BE2C (cell line): ENCODE data around the gene AQP4.

ENCODE experiments used
- DNase-seq: peaks from one replicate; pipeline ENCODE4 v3.0.0-alpha.2; 2020
- H3K27me3 ChIP-seq: fragments of 250-450 bp; sonication (Bioruptor Pico); 2 replicates; pipeline ENCODE4 v1.5.1; 2020; ENCODE audit warnings: mild to moderate bottlenecking
- H3K36me3 ChIP-seq: fragments of 250-450 bp; sonication (Bioruptor Pico); 2 replicates; pipeline ENCODE4 v1.5.1; 2020; ENCODE audit warnings: mild to moderate bottlenecking
- H3K4me1 ChIP-seq: fragments of 250-450 bp; sonication (Bioruptor Pico); 2 replicates; pipeline ENCODE4 v1.5.1; 2020
- H3K4me3 ChIP-seq: 2 replicates; pipeline ENCODE4 v1.5.1; 2011; ENCODE audit warnings: low read depth, low read length
- H3K9me3 ChIP-seq: fragments of 250-450 bp; sonication (Bioruptor Pico); 2 replicates; pipeline ENCODE4 v1.5.1; 2020
- CTCF ChIP-seq: IDR thresholded peaks from 2 replicates; pipeline ENCODE4 v1.5.1; 2012; ENCODE audit warnings: mild to moderate bottlenecking, low read depth, low read length

The AQP4 gene

GRCh38 chr18:26894426-26894825 lies 28.9 kb upstream of the AQP4 start:
- Histone ChIP-seq H3K36me3 (no peaks in the 10 kb centered on the region), H3K4me1 (no peaks in the 10 kb centered on the region), H3K9me3 (no peaks in the 10 kb centered on the region), H3K4me3 (no peak overlapping the region), H3K27me3 (no peaks in the 10 kb centered on the region)
- no peak for TF ChIP-seq CTCF
- no peak for DNase-seq

GRCh38 chr18:26893996-26894395 lies 28.5 kb upstream of the AQP4 start:
- Histone ChIP-seq H3K36me3 (no peaks in the 10 kb centered on the region), H3K9me3 (no peaks in the 10 kb centered on the region), H3K4me1 (no peaks in the 10 kb centered on the region), H3K4me3 (no peak overlapping the region), H3K27me3 (no peaks in the 10 kb centered on the region)
- no peak for DNase-seq
- no peak for TF ChIP-seq CTCF

GRCh38 chr18:26888259-26888658 lies 22.8 kb upstream of the AQP4 start:
- Histone ChIP-seq H3K4me1 (no peaks in the 10 kb centered on the region), H3K4me3 (no peak overlapping the region)
- TF ChIP-seq CTCF = no peak

GRCh38 chr18:26875040-26875654 lies 9.6 kb upstream of the AQP4 start:
- H3K27me3 ChIP-seq = no peaks in the 10 kb centered on the region
- H3K4me3 ChIP-seq = no peak overlapping the region
- DNase-seq = no peak
- TF ChIP-seq CTCF = no peak
- no peaks in the 10 kb centered on the region for H3K4me1 ChIP-seq
- no peaks in the 10 kb centered on the region for H3K36me3 ChIP-seq
- H3K9me3 ChIP-seq = no peaks in the 10 kb centered on the region

More at GRCh38 chr18:26888259-26888658, 22.8 kb upstream of the AQP4 start:
- DNase-seq = no peak
- Histone ChIP-seq H3K36me3 (no peaks in the 10 kb centered on the region), H3K9me3 (no peaks in the 10 kb centered on the region), H3K27me3 (no peaks in the 10 kb centered on the region)

- H3K4me1 ChIP-seq = no peaks in the 10 kb centered on the region
- no peaks in the 10 kb centered on the region for H3K27me3 ChIP-seq
- no peak for DNase-seq
- no peaks in the 10 kb centered on the region for H3K36me3 ChIP-seq
- TF ChIP-seq CTCF = no peak
- no peaks in the 10 kb centered on the region for H3K9me3 ChIP-seq
- no peak overlapping the region for H3K4me3 ChIP-seq
Observed at GRCh38 chr18:26874283-26874682, 8.8 kb upstream of the AQP4 start.

GRCh38 chr18:26869640-26870039 lies 4.1 kb upstream of the AQP4 start:
- TF ChIP-seq CTCF = no peak
- no peak for DNase-seq
- Histone ChIP-seq H3K9me3 (no peaks in the 10 kb centered on the region), H3K27me3 (no peaks in the 10 kb centered on the region), H3K4me1 (no peaks in the 10 kb centered on the region), H3K4me3 (no peak overlapping the region), H3K36me3 (no peaks in the 10 kb centered on the region)
